HepG2 (cell line): ENCODE measurements around the gene CYP2W1. TPM values are rescaled to one million over a fixed set of nuclear protein-coding genes. Genes with fewer than 3 reads are reported as not detected.
A peak's percentile ranks its signal among the peaks of the same experiment; 100 is the strongest.

ENCODE experiments used
- CREB1 ChIP-seq, 2 experiments: fragments of 450-650 bp in 1 of 2; IDR thresholded peaks; 2 replicates each; pipeline ENCODE4 v1.6.1; 2016 to 2017; ENCODE audit warnings: control low read depth in 1 of 2, mild to moderate bottlenecking in 1 of 2, missing compliant biosample characterization in 1 of 2, missing genetic modification characterization in 1 of 2
- HNF4G ChIP-seq, 2 experiments: sonication (generic) in 1 of 2; formaldehyde crosslinking in 1 of 2; IDR thresholded peaks; 2 replicates each; pipeline versions ENCODE4 v1.4.0 to v1.6.1; 2011 to 2020; ENCODE audit warnings: borderline replicate concordance in 2 of 2, low read depth in 2 of 2, mild to moderate bottlenecking in 2 of 2, low read length in 1 of 2, missing genetic modification reagents in 1 of 2, moderate library complexity in 1 of 2
- KDM4B ChIP-seq: sonication (generic); formaldehyde crosslinking; IDR thresholded peaks from 2 replicates; pipeline ENCODE4 v1.4.0; 2020; ENCODE audit warnings: missing genetic modification reagents
- NRL ChIP-seq: sonication (generic); formaldehyde crosslinking; IDR thresholded peaks from 2 replicates; pipeline ENCODE4 v1.5.0; 2020; ENCODE audit warnings: missing genetic modification reagents, mild to moderate bottlenecking, moderate library complexity, borderline replicate concordance
- PRDM15 ChIP-seq: sonication (generic); formaldehyde crosslinking; IDR thresholded peaks from 2 replicates; pipeline ENCODE4 v1.4.0; 2020; ENCODE audit warnings: missing genetic modification reagents
- PTBP1 ChIP-seq: fragments of 200-400 bp; formaldehyde crosslinking; IDR thresholded peaks from 2 replicates; pipeline ENCODE4 v1.6.1; 2018; ENCODE audit warnings: low read length, low read depth; ENCODE audit not compliant: poor library complexity, severe bottlenecking
- SAP130 ChIP-seq: IDR thresholded peaks from 2 replicates; pipeline ENCODE4 v1.6.1; 2016; ENCODE audit warnings: low read depth
- TBX2 ChIP-seq: sonication (generic); formaldehyde crosslinking; IDR thresholded peaks from 2 replicates; pipeline ENCODE4 v1.5.0; 2020; ENCODE audit warnings: missing genetic modification reagents, mild to moderate bottlenecking, borderline replicate concordance
- ZBTB2 ChIP-seq: sonication (generic); formaldehyde crosslinking; IDR thresholded peaks from 2 replicates; pipeline ENCODE4 v1.8.0; 2022; ENCODE audit warnings: low read depth, missing genetic modification reagents
- ZBTB7A ChIP-seq: sonication (generic); formaldehyde crosslinking; IDR thresholded peaks from 2 replicates; pipeline ENCODE4 v1.8.0; 2022; ENCODE audit warnings: mild to moderate bottlenecking, missing genetic modification reagents
- ZFP36L2 ChIP-seq: sonication (generic); formaldehyde crosslinking; IDR thresholded peaks from 2 replicates; pipeline ENCODE4 v1.4.0; 2020; ENCODE audit warnings: missing genetic modification reagents
- ZNF10 ChIP-seq: sonication (generic); formaldehyde crosslinking; IDR thresholded peaks from 2 replicates; pipeline ENCODE4 v1.4.0; 2020; ENCODE audit warnings: mild to moderate bottlenecking, low read depth, missing genetic modification reagents, borderline replicate concordance
- ZNF468 ChIP-seq: sonication (generic); formaldehyde crosslinking; IDR thresholded peaks from 2 replicates; pipeline ENCODE4 v1.8.0; 2022; ENCODE audit warnings: mild to moderate bottlenecking, moderate library complexity, missing genetic modification reagents
- ZNF569 ChIP-seq: sonication (generic); formaldehyde crosslinking; IDR thresholded peaks from 2 replicates; pipeline ENCODE4 v1.5.0; 2020; ENCODE audit warnings: mild to moderate bottlenecking, missing genetic modification reagents, moderate library complexity, borderline replicate concordance
- ZNF740 ChIP-seq: sonication (generic); formaldehyde crosslinking; IDR thresholded peaks from 2 replicates; pipeline ENCODE4 v1.4.0; 2020; ENCODE audit warnings: missing genetic modification reagents
- ZNF83 ChIP-seq: sonication (generic); formaldehyde crosslinking; IDR thresholded peaks from 2 replicates; pipeline ENCODE4 v1.4.0; 2020; ENCODE audit warnings: missing genetic modification reagents, mild to moderate bottlenecking, borderline replicate concordance
- polyA plus RNA-seq, 8 experiments: library from polyadenylated mRNA; depleted of rRNA in 3 of 8; stranded (reverse) in 7 of 8; unstranded in 1 of 8; fragments of >200 nt; fragmentation: Illumina TruSeq in 4 of 8; extraction: Trizol in 4 of 8; gene quantifications; 2 replicates each; pipeline versions ENCODE4 v1.2.1 to v1.2.3, GENCODE V29; 2011 to 2016; ENCODE audit warnings: low read depth in 4 of 8, missing spikeins in 1 of 8, mixed read lengths in 1 of 8; ENCODE audit not compliant: insufficient read depth in 1 of 8
- total RNA-seq, 5 experiments: library from RNA; depleted of rRNA; stranded (reverse); fragments of >200 nt; fragmentation: Illumina TruSeq; extraction: Trizol; gene quantifications; 2 replicates each; pipeline ENCODE4 v1.2.3, GENCODE V29; 2016; ENCODE audit warnings: low read depth in 1 of 5
- TF ChIP-seq, protein P1 (sequence below): sonication (generic); formaldehyde crosslinking; IDR thresholded peaks from 2 replicates; pipeline ENCODE4 v1.5.0; 2020; ENCODE audit warnings: mild to moderate bottlenecking, missing genetic modification reagents, borderline replicate concordance
- TF ChIP-seq, protein P2 (sequence below): sonication (generic); formaldehyde crosslinking; IDR thresholded peaks from 2 replicates; pipeline ENCODE4 v1.5.0; 2020; ENCODE audit warnings: missing genetic modification reagents, mild to moderate bottlenecking, borderline replicate concordance

Gene CYP2W1
- total and polyA plus RNA-seq, 2 of the 13 experiments (the other 11 are each of a cell fraction or from before 2014, with no cell fraction given) = 19.5 to 31.7 TPM

GRCh38 chr7:953547-954327 lies 29.2 kb upstream of the CYP2W1 start (continued):
- no peak for TF ChIP-seq ZNF10 (CRISPR knock-in tag)
- TF ChIP-seq ZFP36L2 (CRISPR knock-in tag) = no peak
- TF ChIP-seq PTBP1 = no peak
- no peak for TF ChIP-seq ZNF740 (CRISPR knock-in tag)
- TF ChIP-seq PRDM15 (CRISPR knock-in tag) = peak; percentile 81
- no peak for TF ChIP-seq ZBTB2 (CRISPR knock-in tag)
- TF ChIP-seq ZNF83 (CRISPR knock-in tag) = no peak
- no peak for TF ChIP-seq ZNF569
- TF ChIP-seq NRL (CRISPR knock-in tag) = peak; percentile 18; the same call in 1 of the 2 replicates
- no peak for TF ChIP-seq HNF4G (IDR thresholded peaks at IDR 0.05; ENCODE audit: borderline replicate concordance, low read depth, low read length)
- TF ChIP-seq HNF4G (CRISPR knock-in tag; IDR thresholded peaks at IDR 0.05; ENCODE audit: borderline replicate concordance, low read depth) = no peak
- peak; percentile 19; the same call in 1 of the 2 replicates for TF ChIP-seq TBX2 (CRISPR knock-in tag)
- TF ChIP-seq, protein P1, sequence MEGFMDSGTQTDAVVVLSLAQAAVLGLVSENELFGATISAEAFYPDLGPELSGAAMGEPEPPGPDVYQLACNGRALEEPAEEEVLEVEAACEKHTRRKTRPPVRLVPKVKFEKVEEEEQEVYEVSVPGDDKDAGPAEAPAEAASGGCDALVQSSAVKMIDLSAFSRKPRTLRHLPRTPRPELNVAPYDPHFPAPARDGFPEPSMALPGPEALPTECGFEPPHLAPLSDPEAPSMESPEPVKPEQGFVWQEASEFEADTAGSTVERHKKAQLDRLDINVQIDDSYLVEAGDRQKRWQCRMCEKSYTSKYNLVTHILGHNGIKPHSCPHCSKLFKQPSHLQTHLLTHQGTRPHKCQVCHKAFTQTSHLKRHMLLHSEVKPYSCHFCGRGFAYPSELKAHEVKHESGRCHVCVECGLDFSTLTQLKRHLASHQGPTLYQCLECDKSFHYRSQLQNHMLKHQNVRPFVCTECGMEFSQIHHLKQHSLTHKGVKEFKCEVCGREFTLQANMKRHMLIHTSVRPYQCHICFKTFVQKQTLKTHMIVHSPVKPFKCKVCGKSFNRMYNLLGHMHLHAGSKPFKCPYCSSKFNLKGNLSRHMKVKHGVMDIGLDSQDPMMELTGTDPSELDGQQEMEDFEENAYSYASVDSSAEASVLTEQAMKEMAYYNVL (CRISPR knock-in tag) = no peak
- peak; percentile 78 for TF ChIP-seq SAP130 (CRISPR knock-in tag)
- TF ChIP-seq, protein P2, sequence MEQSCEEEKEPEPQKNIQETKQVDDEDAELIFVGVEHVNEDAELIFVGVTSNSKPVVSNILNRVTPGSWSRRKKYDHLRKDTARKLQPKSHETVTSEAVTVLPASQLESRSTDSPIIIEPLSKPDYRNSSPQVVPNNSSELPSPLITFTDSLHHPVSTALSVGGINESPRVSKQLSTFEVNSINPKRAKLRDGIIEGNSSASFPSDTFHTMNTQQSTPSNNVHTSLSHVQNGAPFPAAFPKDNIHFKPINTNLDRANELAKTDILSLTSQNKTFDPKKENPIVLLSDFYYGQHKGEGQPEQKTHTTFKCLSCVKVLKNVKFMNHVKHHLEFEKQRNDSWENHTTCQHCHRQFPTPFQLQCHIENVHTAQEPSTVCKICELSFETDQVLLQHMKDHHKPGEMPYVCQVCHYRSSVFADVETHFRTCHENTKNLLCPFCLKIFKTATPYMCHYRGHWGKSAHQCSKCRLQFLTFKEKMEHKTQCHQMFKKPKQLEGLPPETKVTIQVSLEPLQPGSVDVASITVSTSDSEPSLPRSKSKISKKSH = no peak
- TF ChIP-seq ZNF468 = no peak
- peak; percentile 94 for TF ChIP-seq CREB1 (IDR thresholded peaks at IDR 0.05)
- TF ChIP-seq CREB1 (CRISPR knock-in tag; IDR thresholded peaks at IDR 0.05) = no peak
- TF ChIP-seq KDM4B (CRISPR knock-in tag) = no peak
- TF ChIP-seq ZBTB7A = 0 out of 2 replicates have a peak, but pooled peaks have one; percentile 21
